BJ (cell line): Measurements from ENCODE around the gene TAAR2. TPM values are rescaled to one million over a fixed set of nuclear protein-coding genes. Genes with fewer than 3 reads are reported as not detected.
"Not testable (repeated sequence)": the region's sequence is repeated elsewhere in the genome, so short reads cannot be mapped to it uniquely, and the experiment has no call there.

Experiments used
- CTCF ChIA-PET: fragments of 350-600 bp; formaldehyde crosslinking; extraction: SDS; loops from one replicate; lab custom pipeline; 2021; ENCODE audit warnings: antibody characterized with exemption, inconsistent platforms; lab: Yijun Ruan, JAX
- POLR2A ChIA-PET: fragments of 300-600 bp; sonication (Branson Sonifier 250); formaldehyde crosslinking; extraction: SDS; loops from one replicate; lab custom pipeline; 2021; ENCODE audit warnings: antibody characterized with exemption; lab: Charles Lee
- DNase-seq: peaks from one replicate; pipeline ENCODE4 v3.0.0-alpha.2; 2011; ENCODE audit warnings: low read depth
- H3K27me3 ChIP-seq: 2 replicates; pipeline ENCODE4 v1.6.0; 2011; ENCODE audit warnings: low read length; ENCODE audit not compliant: control insufficient read depth, insufficient read depth
- H3K36me3 ChIP-seq: 2 replicates; pipeline ENCODE4 v1.5.1; 2011; ENCODE audit warnings: low read length; ENCODE audit not compliant: control insufficient read depth, insufficient read depth
- H3K4me3 ChIP-seq: 2 replicates; pipeline ENCODE4 v1.5.1; 2011; ENCODE audit warnings: low read depth, mild to moderate bottlenecking, control low read depth, low read length
- polyA plus RNA-seq: library from polyadenylated mRNA; depleted of rRNA; stranded (reverse); fragments of >200 nt; gene quantifications from 2 replicates; pipeline ENCODE4 v1.2.3, GENCODE V29; 2011
- TF ChIP-seq, protein P1 (sequence below): IDR thresholded peaks from 2 replicates; pipeline ENCODE4 v1.5.1; 2011; ENCODE audit warnings: low read depth, mild to moderate bottlenecking, control low read depth, inconsistent platforms, low read length, moderate library complexity; ENCODE audit not compliant: insufficient read depth

Gene TAAR2
- polyA plus RNA-seq, 1 experiment: not detected

DNA sequence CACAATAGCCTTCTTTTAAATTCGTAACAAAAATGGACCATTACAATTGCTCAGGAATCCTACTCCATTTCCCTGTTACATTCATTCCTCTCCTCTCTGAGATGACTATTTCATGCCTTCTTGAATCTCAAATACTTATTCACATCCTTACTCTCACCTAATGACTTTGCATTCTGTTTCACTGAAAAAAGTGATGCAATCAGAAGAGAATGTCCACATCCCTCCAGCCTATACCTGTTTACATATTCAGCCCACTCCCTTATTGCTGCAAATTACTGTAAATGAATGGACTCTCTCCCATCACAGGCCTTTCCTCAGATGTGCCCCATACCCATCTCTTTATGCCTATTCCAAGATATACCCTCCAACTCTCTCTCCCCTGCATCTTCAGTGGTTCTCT lies 26.4 kb upstream of the TAAR2 start:
- no peaks in the 10 kb centered on the region for H3K36me3 ChIP-seq
- TF ChIP-seq, protein P1, sequence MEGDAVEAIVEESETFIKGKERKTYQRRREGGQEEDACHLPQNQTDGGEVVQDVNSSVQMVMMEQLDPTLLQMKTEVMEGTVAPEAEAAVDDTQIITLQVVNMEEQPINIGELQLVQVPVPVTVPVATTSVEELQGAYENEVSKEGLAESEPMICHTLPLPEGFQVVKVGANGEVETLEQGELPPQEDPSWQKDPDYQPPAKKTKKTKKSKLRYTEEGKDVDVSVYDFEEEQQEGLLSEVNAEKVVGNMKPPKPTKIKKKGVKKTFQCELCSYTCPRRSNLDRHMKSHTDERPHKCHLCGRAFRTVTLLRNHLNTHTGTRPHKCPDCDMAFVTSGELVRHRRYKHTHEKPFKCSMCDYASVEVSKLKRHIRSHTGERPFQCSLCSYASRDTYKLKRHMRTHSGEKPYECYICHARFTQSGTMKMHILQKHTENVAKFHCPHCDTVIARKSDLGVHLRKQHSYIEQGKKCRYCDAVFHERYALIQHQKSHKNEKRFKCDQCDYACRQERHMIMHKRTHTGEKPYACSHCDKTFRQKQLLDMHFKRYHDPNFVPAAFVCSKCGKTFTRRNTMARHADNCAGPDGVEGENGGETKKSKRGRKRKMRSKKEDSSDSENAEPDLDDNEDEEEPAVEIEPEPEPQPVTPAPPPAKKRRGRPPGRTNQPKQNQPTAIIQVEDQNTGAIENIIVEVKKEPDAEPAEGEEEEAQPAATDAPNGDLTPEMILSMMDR: no peak
- POLR2A ChIA-PET: no interaction called here
- CTCF ChIA-PET: interaction anchor here (1.2 kb wide), 1 partner anchor 20 kb away, joined by 3 read pairs; no protein-coding TSS in a partner anchor
- no peak for DNase-seq
- H3K27me3 ChIP-seq: no peaks in the 10 kb centered on the region
- H3K4me3 ChIP-seq: no peak overlapping the region

DNA sequence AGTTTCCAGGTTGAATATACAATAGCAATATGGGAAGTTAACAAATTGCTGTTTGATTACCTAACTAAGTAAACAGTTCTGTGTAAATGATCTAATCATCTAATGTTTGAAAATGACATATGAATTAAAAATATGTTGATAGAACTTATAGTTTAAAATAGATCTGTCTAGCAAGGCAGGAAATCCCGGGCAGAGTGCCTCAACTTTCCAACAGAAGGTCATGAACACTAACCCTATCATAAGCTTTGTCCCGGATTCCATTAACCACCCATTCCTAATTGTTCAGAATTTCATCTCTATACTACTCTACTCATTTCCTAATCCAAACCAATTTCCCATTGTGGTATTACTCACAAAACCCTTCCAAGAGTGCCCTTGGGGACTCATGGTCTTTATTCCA lies 24.8 kb upstream of the TAAR2 start:
- CTCF ChIA-PET: interaction anchor here (0.6 to 1.2 kb wide), 4 partner anchors 18 to 118 kb away, joined by 3 read pairs; no protein-coding TSS in a partner anchor

GRCh38 chr6:132648356-132648755 lies 24.3 kb upstream of the TAAR2 start:
- H3K4me3 ChIP-seq: no peak overlapping the region
- H3K27me3 ChIP-seq: no peaks in the 10 kb centered on the region
- TF ChIP-seq, protein P1: no peak
- POLR2A ChIA-PET: no interaction called here
- DNase-seq: peak; percentile 0
- CTCF ChIA-PET: interaction anchor here (0.6 to 1.2 kb wide), 3 partner anchors 18 to 118 kb away, joined by 3 read pairs; no protein-coding TSS in a partner anchor
- no peaks in the 10 kb centered on the region for H3K36me3 ChIP-seq

More for the DNA sequence above, 24.8 kb upstream of the TAAR2 start:
- POLR2A ChIA-PET: no interaction called here
- Histone ChIP-seq H3K4me3 (no peak overlapping the region), H3K36me3 (no peaks in the 10 kb centered on the region), H3K27me3 (no peaks in the 10 kb centered on the region)
- DNase-seq: no peak
- TF ChIP-seq, protein P1: no peak

DNA sequence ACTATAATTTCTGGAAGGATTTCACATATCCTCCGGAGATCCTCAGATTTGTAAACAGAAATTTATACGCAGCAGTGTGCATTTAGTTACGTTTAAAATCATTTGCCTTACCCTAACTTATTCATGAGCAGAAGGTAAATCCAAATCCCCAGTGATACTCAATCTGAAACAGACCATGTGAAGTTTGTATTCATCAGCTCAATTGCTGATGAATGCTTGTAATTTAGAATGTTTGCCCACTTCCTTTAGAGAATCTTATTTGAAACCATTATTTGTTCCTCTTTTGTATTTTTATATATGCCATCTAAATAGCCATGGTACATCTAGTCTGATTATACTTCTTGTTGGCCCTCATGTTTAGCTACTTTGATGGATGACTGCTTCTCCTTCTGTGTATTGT lies 19.5 kb upstream of the TAAR2 start:
- Histone ChIP-seq H3K36me3 (no peaks in the 10 kb centered on the region), H3K4me3 (no peak overlapping the region), H3K27me3 (no peaks in the 10 kb centered on the region)
- no peak for DNase-seq
- ChIA-PET CTCF (interaction anchor here (1.1 kb wide), 1 partner anchor 25 kb away, joined by 4 read pairs; no protein-coding TSS in a partner anchor), POLR2A (no interaction called here)
- TF ChIP-seq, protein P1: no peak

- H3K27me3 ChIP-seq, H3K36me3 ChIP-seq, H3K4me3 ChIP-seq, CTCF ChIA-PET, DNase-seq, POLR2A ChIA-PET: not testable (repeated sequence)
Measured at GRCh38 chr6:132637135-132637534, 13.1 kb upstream of the TAAR2 start.

- ChIA-PET CTCF (interaction anchor here (1.6 kb wide), 1 partner anchor 34 kb away, joined by 4 read pairs; no protein-coding TSS in a partner anchor), POLR2A (interaction anchor here (0.7 kb wide), 1 partner anchor 138 kb away, joined by 3 read pairs; no protein-coding TSS in a partner anchor)
- H3K27me3 ChIP-seq: not testable (repeated sequence)
Measured at GRCh38 chr6:132635906-132636305, 11.8 kb upstream of the TAAR2 start.

GRCh38 chr6:132635288-132635687 lies 11.2 kb upstream of the TAAR2 start:
- H3K4me3 ChIP-seq, H3K27me3 ChIP-seq, POLR2A ChIA-PET, H3K36me3 ChIP-seq, DNase-seq: not testable (repeated sequence)
- CTCF ChIA-PET: interaction anchor here (1.6 kb wide), 1 partner anchor 35 kb away, joined by 4 read pairs; no protein-coding TSS in a partner anchor

More at GRCh38 chr6:132635906-132636305, 11.8 kb upstream of the TAAR2 start:
- DNase-seq, H3K4me3 ChIP-seq, H3K36me3 ChIP-seq: not testable (repeated sequence)
